HCT116 (cell line): ENCODE results near the gene IL3RA.

Experiments used
- ELF1 ChIP-seq: IDR thresholded peaks from 2 replicates; pipeline ENCODE4 v1.6.1; 2012; ENCODE audit warnings: low read depth, borderline replicate concordance
- EZH2 ChIP-seq: fragments of 200-600 bp; sonication (generic); IDR thresholded peaks from 2 replicates; pipeline ENCODE4 v1.6.1; 2017; ENCODE audit warnings: antibody characterized with exemption, mixed run types
- FOSL1 ChIP-seq: IDR thresholded peaks from 2 replicates; pipeline ENCODE4 v1.6.1; 2012; ENCODE audit warnings: low read depth
- POLR2A ChIP-seq: IDR thresholded peaks from 2 replicates; pipeline ENCODE4 v1.7.0; 2011; ENCODE audit warnings: borderline replicate concordance; ENCODE audit not compliant: insufficient read depth, insufficient read length; ENCODE audit errors: extremely low read depth
- POLR2AphosphoS5 ChIP-seq: IDR thresholded peaks from 2 replicates; pipeline ENCODE4 v1.6.1; 2011; ENCODE audit warnings: mild to moderate bottlenecking, low read depth, low read length, moderate library complexity
- SP1 ChIP-seq: IDR thresholded peaks from 2 replicates; pipeline ENCODE4 v1.6.1; 2012; ENCODE audit warnings: low read depth
- YY1 ChIP-seq: IDR thresholded peaks from 2 replicates; pipeline ENCODE4 v1.6.1; 2011; ENCODE audit warnings: low read length, low read depth, moderate library complexity, mild to moderate bottlenecking; ENCODE audit not compliant: insufficient replicate concordance; ENCODE audit errors: extremely low read depth
- ZNF274 ChIP-seq: fragments of 200-500 bp; sonication (Bioruptor generic); IDR thresholded peaks from 2 replicates; pipeline ENCODE4 v1.6.1; 2014; ENCODE audit warnings: mild to moderate bottlenecking, low read depth, low read length, inconsistent platforms
- TF ChIP-seq, protein P1 (sequence below): IDR thresholded peaks from 2 replicates; pipeline ENCODE4 v1.6.1; 2012; ENCODE audit warnings: low read depth
- TF ChIP-seq, protein P2 (sequence below), 3 experiments: fragments of 200-600 bp in 1 of 3; sonication (generic) in 1 of 3; IDR thresholded peaks in 2 of 3; conservative IDR thresholded peaks in 1 of 3; 2 replicates each; pipeline ENCODE4 v1.5.1; 2012 to 2017; ENCODE audit warnings: low read depth in 2 of 3, low read length in 2 of 3, antibody characterized with exemption in 1 of 3, borderline replicate concordance in 1 of 3, control low read depth in 1 of 3, mild to moderate bottlenecking in 1 of 3, mixed read lengths in 1 of 3, mixed run types in 1 of 3, moderate library complexity in 1 of 3; ENCODE audit not compliant: insufficient read depth in 1 of 3

DNA sequence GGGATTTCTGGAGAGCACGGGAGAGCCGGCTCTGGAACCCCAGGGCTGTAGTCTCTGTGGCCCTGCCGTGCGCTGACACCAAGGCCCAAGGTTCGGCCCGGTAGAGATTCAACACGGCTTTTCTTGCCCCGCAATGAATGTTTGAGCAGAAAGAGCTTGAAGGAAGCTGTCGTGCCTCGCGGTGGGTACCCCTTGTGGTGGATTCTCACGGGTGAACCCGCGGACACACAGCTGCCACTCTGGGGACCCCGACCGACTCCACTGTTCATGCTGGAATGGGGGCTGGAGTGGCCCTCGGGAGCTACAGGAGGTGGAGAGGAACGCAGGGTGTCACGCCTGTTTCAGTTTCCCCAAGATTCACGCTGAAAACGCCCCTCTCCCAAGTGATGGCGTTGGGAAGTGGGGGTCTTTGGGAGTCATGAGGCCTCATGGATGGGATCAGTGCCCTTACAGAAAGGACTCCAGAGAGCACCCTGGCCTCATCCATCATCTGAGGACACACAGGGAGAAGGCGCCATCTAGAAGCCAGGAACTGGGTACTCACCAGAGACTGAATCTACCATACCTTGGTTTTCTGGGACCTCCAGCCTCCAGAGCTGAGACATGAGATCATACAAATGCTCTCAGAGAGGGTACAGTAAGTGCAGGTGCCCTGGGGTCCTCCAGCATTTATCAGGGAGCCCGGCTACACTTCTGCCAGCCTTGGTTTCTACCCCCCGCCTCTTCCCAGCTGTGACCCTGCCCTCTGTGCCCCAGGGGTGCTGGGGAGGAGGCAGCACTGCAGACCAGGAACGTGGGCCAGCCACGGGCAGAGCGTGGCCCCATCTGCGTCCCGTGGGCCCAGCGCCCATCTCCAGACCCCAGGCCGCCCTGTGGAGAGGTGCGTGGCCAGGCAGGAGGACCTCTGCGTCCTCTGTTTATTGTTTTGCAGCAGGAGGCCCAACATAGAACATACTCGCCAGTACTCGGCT, 49.0 kb downstream of the IL3RA start:
- TF ChIP-seq POLR2AphosphoS5 (no peak), EZH2 (no peak), POLR2A (no peak), ZNF274 (no peak), FOSL1 (no peak), ELF1 (no peak), YY1 (no peak), SP1 (no peak)
- TF ChIP-seq, protein P1, sequence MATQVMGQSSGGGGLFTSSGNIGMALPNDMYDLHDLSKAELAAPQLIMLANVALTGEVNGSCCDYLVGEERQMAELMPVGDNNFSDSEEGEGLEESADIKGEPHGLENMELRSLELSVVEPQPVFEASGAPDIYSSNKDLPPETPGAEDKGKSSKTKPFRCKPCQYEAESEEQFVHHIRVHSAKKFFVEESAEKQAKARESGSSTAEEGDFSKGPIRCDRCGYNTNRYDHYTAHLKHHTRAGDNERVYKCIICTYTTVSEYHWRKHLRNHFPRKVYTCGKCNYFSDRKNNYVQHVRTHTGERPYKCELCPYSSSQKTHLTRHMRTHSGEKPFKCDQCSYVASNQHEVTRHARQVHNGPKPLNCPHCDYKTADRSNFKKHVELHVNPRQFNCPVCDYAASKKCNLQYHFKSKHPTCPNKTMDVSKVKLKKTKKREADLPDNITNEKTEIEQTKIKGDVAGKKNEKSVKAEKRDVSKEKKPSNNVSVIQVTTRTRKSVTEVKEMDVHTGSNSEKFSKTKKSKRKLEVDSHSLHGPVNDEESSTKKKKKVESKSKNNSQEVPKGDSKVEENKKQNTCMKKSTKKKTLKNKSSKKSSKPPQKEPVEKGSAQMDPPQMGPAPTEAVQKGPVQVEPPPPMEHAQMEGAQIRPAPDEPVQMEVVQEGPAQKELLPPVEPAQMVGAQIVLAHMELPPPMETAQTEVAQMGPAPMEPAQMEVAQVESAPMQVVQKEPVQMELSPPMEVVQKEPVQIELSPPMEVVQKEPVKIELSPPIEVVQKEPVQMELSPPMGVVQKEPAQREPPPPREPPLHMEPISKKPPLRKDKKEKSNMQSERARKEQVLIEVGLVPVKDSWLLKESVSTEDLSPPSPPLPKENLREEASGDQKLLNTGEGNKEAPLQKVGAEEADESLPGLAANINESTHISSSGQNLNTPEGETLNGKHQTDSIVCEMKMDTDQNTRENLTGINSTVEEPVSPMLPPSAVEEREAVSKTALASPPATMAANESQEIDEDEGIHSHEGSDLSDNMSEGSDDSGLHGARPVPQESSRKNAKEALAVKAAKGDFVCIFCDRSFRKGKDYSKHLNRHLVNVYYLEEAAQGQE = no peak
- TF ChIP-seq, protein P2, sequence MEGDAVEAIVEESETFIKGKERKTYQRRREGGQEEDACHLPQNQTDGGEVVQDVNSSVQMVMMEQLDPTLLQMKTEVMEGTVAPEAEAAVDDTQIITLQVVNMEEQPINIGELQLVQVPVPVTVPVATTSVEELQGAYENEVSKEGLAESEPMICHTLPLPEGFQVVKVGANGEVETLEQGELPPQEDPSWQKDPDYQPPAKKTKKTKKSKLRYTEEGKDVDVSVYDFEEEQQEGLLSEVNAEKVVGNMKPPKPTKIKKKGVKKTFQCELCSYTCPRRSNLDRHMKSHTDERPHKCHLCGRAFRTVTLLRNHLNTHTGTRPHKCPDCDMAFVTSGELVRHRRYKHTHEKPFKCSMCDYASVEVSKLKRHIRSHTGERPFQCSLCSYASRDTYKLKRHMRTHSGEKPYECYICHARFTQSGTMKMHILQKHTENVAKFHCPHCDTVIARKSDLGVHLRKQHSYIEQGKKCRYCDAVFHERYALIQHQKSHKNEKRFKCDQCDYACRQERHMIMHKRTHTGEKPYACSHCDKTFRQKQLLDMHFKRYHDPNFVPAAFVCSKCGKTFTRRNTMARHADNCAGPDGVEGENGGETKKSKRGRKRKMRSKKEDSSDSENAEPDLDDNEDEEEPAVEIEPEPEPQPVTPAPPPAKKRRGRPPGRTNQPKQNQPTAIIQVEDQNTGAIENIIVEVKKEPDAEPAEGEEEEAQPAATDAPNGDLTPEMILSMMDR (IDR thresholded peaks at IDR 0.05 in 2 of 3, conservative IDR thresholded peaks at IDR 0.05 in 1 of 3; ENCODE audit: borderline replicate concordance in 1 of 3, insufficient read depth in 1 of 3, low read depth in 2 of 3, low read length in 2 of 3) = no peak
